ENCODE data around the gene B3GLCT. TPM values are rescaled to one million over a fixed set of nuclear protein-coding genes. Genes with fewer than 3 reads are reported as not detected.
A peak's percentile ranks its signal among the peaks of the same experiment; 100 is the strongest.

The B3GLCT gene
- total and polyA plus RNA-seq, 4 donors = 16.3 to 30.9 (median 23.0) TPM

DNA sequence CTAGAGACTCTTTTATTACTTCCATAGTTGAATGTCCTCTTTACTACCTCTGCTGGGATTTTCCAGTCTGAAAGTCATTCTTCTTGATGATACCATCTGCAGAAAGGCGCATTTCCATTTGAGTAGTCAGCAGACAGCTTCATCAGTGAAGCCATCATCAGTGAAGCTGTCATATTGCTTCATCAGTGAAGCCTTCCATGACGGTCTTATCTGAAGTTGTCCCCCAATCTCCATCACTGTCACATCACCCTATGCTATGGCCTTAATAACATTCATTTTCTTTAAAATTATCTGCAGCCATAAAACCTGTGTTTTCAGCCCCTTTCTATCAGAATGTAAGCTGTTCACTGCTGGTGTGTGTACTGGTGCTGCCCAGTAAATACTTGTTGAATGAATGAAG lies 151.6 kb downstream of the B3GLCT start:
- WGBS (ENCODE audit: insufficient coverage) = 94% methylated on average over 2 of the region's 2 CpGs
- H3K4me3 ChIP-seq (ENCODE audit: low read depth, low read length) = no peak overlapping the region
- H3K27me3 ChIP-seq (ENCODE audit: control insufficient read depth, insufficient read depth, low read length) = no peaks in the 10 kb centered on the region
- DNase-seq (ENCODE audit: low read depth in 4 of 6, low spot score in 6 of 6) = peak in 1 of 6 donors; percentile 38
- H3K27ac ChIP-seq (ENCODE audit: low read depth, low read length) = no peak overlapping the region
- H3K4me1 ChIP-seq (ENCODE audit: control insufficient read depth, insufficient read depth, low read length) = peaks cover 14% of the 10 kb centered on the region
- no peaks in the 10 kb centered on the region for H3K36me3 ChIP-seq (ENCODE audit: control insufficient read depth, insufficient read depth, low read length)
- H3K9me3 ChIP-seq (ENCODE audit: control insufficient read depth, insufficient read depth, low read length) = peaks cover 6% of the 10 kb centered on the region

DNA sequence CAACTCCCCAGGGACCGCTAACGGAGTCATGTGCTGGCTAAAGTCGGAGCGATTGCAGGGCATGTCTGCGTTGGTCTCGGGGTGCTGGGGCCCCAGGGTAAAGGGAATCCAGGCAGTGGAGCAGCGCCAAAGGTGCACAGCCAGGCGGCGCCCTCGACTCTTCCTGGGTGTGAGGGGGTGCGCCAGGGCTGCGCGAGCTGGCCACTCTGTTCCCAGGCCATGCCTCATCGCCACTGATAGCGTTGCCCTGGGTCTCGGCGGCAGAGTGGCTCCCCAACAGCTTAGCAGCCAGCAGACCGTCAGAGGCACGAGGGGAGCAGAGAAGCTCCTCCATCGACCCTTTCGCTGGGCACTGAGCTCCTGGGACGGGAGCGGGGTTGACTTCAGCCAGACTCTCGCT lies 152.7 kb downstream of the B3GLCT start:
- Histone ChIP-seq H3K9me3 (ENCODE audit: control insufficient read depth, insufficient read depth, low read length) (peaks cover 6% of the 10 kb centered on the region), H3K27ac (ENCODE audit: low read depth, low read length) (no peak overlapping the region), H3K4me3 (ENCODE audit: low read depth, low read length) (no peak overlapping the region), H3K4me1 (ENCODE audit: control insufficient read depth, insufficient read depth, low read length) (peaks cover 14% of the 10 kb centered on the region), H3K36me3 (ENCODE audit: control insufficient read depth, insufficient read depth, low read length) (no peaks in the 10 kb centered on the region), H3K27me3 (ENCODE audit: control insufficient read depth, insufficient read depth, low read length) (no peaks in the 10 kb centered on the region)
- DNase-seq (ENCODE audit: low read depth in 4 of 6, low spot score in 6 of 6) = peak in 1 of 6 donors; percentile 9
- 21% methylated on average over 23 of the region's 24 CpGs for WGBS (ENCODE audit: insufficient coverage)

GRCh38 chr13:31355001-31355400 lies 155.2 kb downstream of the B3GLCT start:
- Histone ChIP-seq H3K36me3 (ENCODE audit: control insufficient read depth, insufficient read depth, low read length) (no peaks in the 10 kb centered on the region), H3K4me3 (ENCODE audit: low read depth, low read length) (no peak overlapping the region), H3K9me3 (ENCODE audit: control insufficient read depth, insufficient read depth, low read length) (peaks cover 6% of the 10 kb centered on the region), H3K27ac (ENCODE audit: low read depth, low read length) (no peak overlapping the region), H3K27me3 (ENCODE audit: control insufficient read depth, insufficient read depth, low read length) (no peaks in the 10 kb centered on the region), H3K4me1 (ENCODE audit: control insufficient read depth, insufficient read depth, low read length) (peaks cover 14% of the 10 kb centered on the region)
- DNase-seq (ENCODE audit: low read depth in 4 of 6, low spot score in 6 of 6) = no peak
- 88% methylated on average over 1 of the region's 1 CpG for WGBS (ENCODE audit: insufficient coverage)

DNA sequence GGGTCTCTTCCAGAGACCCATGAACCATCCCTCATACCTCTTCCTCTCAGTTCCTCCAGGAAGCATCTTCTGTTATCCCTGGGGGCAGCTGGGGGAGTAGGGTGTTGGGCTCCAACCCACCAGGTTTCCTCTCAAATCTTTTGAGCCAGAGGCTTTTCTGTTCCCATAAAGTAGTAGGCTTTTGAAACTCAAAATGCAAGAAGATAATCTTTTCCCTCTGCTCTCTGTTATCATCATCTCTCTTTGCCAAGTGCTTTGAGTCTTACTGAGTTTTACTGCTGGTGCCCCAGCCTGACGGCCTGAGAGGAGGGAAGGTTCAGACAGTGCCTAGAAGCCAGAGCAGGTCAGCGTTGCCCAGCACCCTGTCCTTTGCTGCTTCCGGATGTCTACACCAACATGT lies 157.2 kb downstream of the B3GLCT start:
- no peaks in the 10 kb centered on the region for H3K27me3 ChIP-seq (ENCODE audit: control insufficient read depth, insufficient read depth, low read length)
- no peaks in the 10 kb centered on the region for H3K36me3 ChIP-seq (ENCODE audit: control insufficient read depth, insufficient read depth, low read length)
- no peak overlapping the region for H3K27ac ChIP-seq (ENCODE audit: low read depth, low read length)
- H3K9me3 ChIP-seq (ENCODE audit: control insufficient read depth, insufficient read depth, low read length) = peaks cover 6% of the 10 kb centered on the region
- H3K4me3 ChIP-seq (ENCODE audit: low read depth, low read length) = no peak overlapping the region
- DNase-seq (ENCODE audit: low read depth in 4 of 6, low spot score in 6 of 6) = no peak
- WGBS (ENCODE audit: insufficient coverage) = 92% methylated on average over 2 of the region's 3 CpGs
- peaks cover 10% of the 10 kb centered on the region for H3K4me1 ChIP-seq (ENCODE audit: control insufficient read depth, insufficient read depth, low read length)

DNA sequence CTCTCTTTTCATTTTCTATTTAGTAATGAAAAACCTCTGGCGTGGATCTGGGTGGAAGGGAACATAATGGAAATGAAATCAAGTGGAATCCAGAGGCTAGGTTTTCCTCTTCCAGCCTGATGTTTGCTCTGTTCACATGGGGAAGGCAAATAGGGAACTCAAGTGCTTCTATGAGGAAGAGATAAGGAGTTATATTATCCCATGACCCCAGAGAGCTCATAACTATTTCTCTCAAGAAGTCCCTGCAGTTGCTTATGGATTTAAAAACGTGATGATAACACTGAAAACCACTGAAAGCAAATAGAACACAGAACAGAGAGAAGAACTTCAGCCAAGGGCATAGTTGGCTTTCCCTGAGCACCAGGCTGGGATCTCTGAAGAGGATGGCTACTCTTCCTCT lies 157.8 kb downstream of the B3GLCT start:
- Histone ChIP-seq H3K4me1 (ENCODE audit: control insufficient read depth, insufficient read depth, low read length) (peaks cover 4% of the 10 kb centered on the region), H3K27ac (ENCODE audit: low read depth, low read length) (no peak overlapping the region), H3K27me3 (ENCODE audit: control insufficient read depth, insufficient read depth, low read length) (no peaks in the 10 kb centered on the region), H3K36me3 (ENCODE audit: control insufficient read depth, insufficient read depth, low read length) (no peaks in the 10 kb centered on the region), H3K4me3 (ENCODE audit: low read depth, low read length) (no peak overlapping the region), H3K9me3 (ENCODE audit: control insufficient read depth, insufficient read depth, low read length) (peaks cover 6% of the 10 kb centered on the region)
- WGBS (ENCODE audit: insufficient coverage) = 0% methylated on average over 1 of the region's 2 CpGs
- DNase-seq (ENCODE audit: low read depth in 4 of 6, low spot score in 6 of 6) = no peak

- Histone ChIP-seq H3K4me1 (ENCODE audit: control insufficient read depth, insufficient read depth, low read length) (no peaks in the 10 kb centered on the region), H3K36me3 (ENCODE audit: control insufficient read depth, insufficient read depth, low read length) (no peaks in the 10 kb centered on the region), H3K9me3 (ENCODE audit: control insufficient read depth, insufficient read depth, low read length) (peaks cover 15% of the 10 kb centered on the region), H3K27ac (ENCODE audit: low read depth, low read length) (no peak overlapping the region), H3K27me3 (ENCODE audit: control insufficient read depth, insufficient read depth, low read length) (no peaks in the 10 kb centered on the region), H3K4me3 (ENCODE audit: low read depth, low read length) (no peak overlapping the region)
- no CpG with 5 or more reads among the region's 1 CpG for WGBS (ENCODE audit: insufficient coverage)
- no peak for DNase-seq (ENCODE audit: low read depth in 4 of 6, low spot score in 6 of 6)
These were observed 161.9 kb downstream of the B3GLCT start for GRCh38 chr13:31361673-31362072.

DNA sequence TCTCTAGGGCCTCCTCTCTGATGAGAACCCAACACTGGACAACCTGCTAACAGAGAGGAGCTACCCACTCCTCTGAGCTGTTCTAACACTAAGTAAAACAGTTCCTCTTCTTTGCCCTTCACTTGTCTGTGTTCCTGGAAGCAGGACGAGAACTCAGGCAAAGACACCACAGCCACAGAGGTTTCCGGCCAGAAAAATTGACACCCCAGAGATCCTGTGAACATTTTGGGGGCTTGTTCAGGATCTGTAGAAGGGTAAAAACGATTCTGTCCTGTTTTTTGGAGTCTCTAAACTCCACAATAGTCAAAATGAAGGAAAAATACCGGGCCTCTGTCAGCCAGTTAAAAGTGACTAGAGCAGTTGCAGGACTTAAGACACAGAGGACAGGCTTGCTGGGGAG lies 165.9 kb downstream of the B3GLCT start:
- no peak for DNase-seq (ENCODE audit: low read depth in 4 of 6, low spot score in 6 of 6)
- Histone ChIP-seq H3K27me3 (ENCODE audit: control insufficient read depth, insufficient read depth, low read length) (no peaks in the 10 kb centered on the region), H3K9me3 (ENCODE audit: control insufficient read depth, insufficient read depth, low read length) (peaks cover 15% of the 10 kb centered on the region), H3K27ac (ENCODE audit: low read depth, low read length) (no peak overlapping the region), H3K4me1 (ENCODE audit: control insufficient read depth, insufficient read depth, low read length) (no peaks in the 10 kb centered on the region), H3K36me3 (ENCODE audit: control insufficient read depth, insufficient read depth, low read length) (no peaks in the 10 kb centered on the region), H3K4me3 (ENCODE audit: low read depth, low read length) (no peak overlapping the region)
- 80% methylated on average over 3 of the region's 4 CpGs for WGBS (ENCODE audit: insufficient coverage)

DNA sequence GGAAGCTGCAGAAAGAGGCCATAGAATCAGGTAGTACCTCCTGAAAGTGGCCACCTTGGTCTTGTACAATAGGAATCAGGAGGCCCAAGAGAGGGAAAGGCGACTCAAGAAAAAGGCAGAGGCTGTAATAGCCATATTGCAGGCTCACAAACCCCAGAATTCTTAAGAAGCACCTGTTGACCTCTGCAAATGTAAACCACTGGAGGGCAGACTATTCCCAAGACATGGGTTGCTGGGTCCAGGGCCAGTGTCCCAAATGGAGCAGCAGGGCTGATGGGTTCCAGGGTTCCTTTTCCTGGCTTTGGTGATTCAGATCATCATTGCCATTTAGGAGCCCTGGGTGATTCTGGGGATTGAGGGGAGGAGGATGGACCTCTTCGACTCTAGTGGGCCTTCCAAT lies 167.6 kb downstream of the B3GLCT start:
- no peaks in the 10 kb centered on the region for H3K4me1 ChIP-seq (ENCODE audit: control insufficient read depth, insufficient read depth, low read length)
- DNase-seq (ENCODE audit: low read depth in 4 of 6, low spot score in 6 of 6) = no peak
- no peak overlapping the region for H3K27ac ChIP-seq (ENCODE audit: low read depth, low read length)
- H3K36me3 ChIP-seq (ENCODE audit: control insufficient read depth, insufficient read depth, low read length) = no peaks in the 10 kb centered on the region
- H3K27me3 ChIP-seq (ENCODE audit: control insufficient read depth, insufficient read depth, low read length) = no peaks in the 10 kb centered on the region
- WGBS (ENCODE audit: insufficient coverage) = 75% methylated on average over 1 of the region's 2 CpGs
- H3K9me3 ChIP-seq (ENCODE audit: control insufficient read depth, insufficient read depth, low read length) = peaks cover 15% of the 10 kb centered on the region
- no peak overlapping the region for H3K4me3 ChIP-seq (ENCODE audit: low read depth, low read length)

- H3K9me3 ChIP-seq (ENCODE audit: control insufficient read depth, insufficient read depth, low read length) = peaks cover 15% of the 10 kb centered on the region
- no peak overlapping the region for H3K4me3 ChIP-seq (ENCODE audit: low read depth, low read length)
- no peak overlapping the region for H3K27ac ChIP-seq (ENCODE audit: low read depth, low read length)
- no peaks in the 10 kb centered on the region for H3K27me3 ChIP-seq (ENCODE audit: control insufficient read depth, insufficient read depth, low read length)
- no peak for DNase-seq (ENCODE audit: low read depth in 4 of 6, low spot score in 6 of 6)
- no peaks in the 10 kb centered on the region for H3K4me1 ChIP-seq (ENCODE audit: control insufficient read depth, insufficient read depth, low read length)
- no peaks in the 10 kb centered on the region for H3K36me3 ChIP-seq (ENCODE audit: control insufficient read depth, insufficient read depth, low read length)
These were observed 169.4 kb downstream of the B3GLCT start for GRCh38 chr13:31369213-31369612.

- DNase-seq (ENCODE audit: low read depth in 4 of 6, low spot score in 6 of 6) = no peak
- Histone ChIP-seq H3K27ac (ENCODE audit: low read depth, low read length) (no peak overlapping the region), H3K36me3 (ENCODE audit: control insufficient read depth, insufficient read depth, low read length) (no peaks in the 10 kb centered on the region), H3K4me3 (ENCODE audit: low read depth, low read length) (no peak overlapping the region), H3K27me3 (ENCODE audit: control insufficient read depth, insufficient read depth, low read length) (no peaks in the 10 kb centered on the region), H3K9me3 (ENCODE audit: control insufficient read depth, insufficient read depth, low read length) (no peaks in the 10 kb centered on the region), H3K4me1 (ENCODE audit: control insufficient read depth, insufficient read depth, low read length) (no peaks in the 10 kb centered on the region)
- 96% methylated on average over 4 of the region's 4 CpGs for WGBS (ENCODE audit: insufficient coverage)
These were observed 172.7 kb downstream of the B3GLCT start for GRCh38 chr13:31372454-31372853.
